ENCODE measurements around the gene ABHD17C.

The ABHD17C gene

GRCh38 chr15:80749589-80749988 lies 54.5 kb downstream of the ABHD17C start:
- H3K36me3 ChIP-seq (ENCODE audit: control insufficient read depth, insufficient read depth, low read length) = no peaks in the 10 kb centered on the region
- no peaks in the 10 kb centered on the region for H3K27me3 ChIP-seq (replicated peaks; ENCODE audit: control insufficient read depth, insufficient read depth, low read length)
- DNase-seq (ENCODE audit: extremely low read depth, insufficient read length) = no peak
- TF ChIP-seq CTCF (IDR thresholded peaks at IDR 0.05; ENCODE audit: insufficient read depth, low read length, poor library complexity, severe bottlenecking) = no peak
- no peak overlapping the region for H3K4me3 ChIP-seq (replicated peaks; ENCODE audit: low read depth, low read length)

GRCh38 chr15:80750575-80750974 lies 55.5 kb downstream of the ABHD17C start:
- Histone ChIP-seq H3K4me3 (replicated peaks; ENCODE audit: low read depth, low read length) (no peak overlapping the region), H3K36me3 (ENCODE audit: control insufficient read depth, insufficient read depth, low read length) (no peaks in the 10 kb centered on the region), H3K27me3 (replicated peaks; ENCODE audit: control insufficient read depth, insufficient read depth, low read length) (no peaks in the 10 kb centered on the region)
- TF ChIP-seq CTCF (IDR thresholded peaks at IDR 0.05; ENCODE audit: insufficient read depth, low read length, poor library complexity, severe bottlenecking) = no peak
- no peak for DNase-seq (ENCODE audit: extremely low read depth, insufficient read length)

- Histone ChIP-seq H3K27me3 (replicated peaks; ENCODE audit: control insufficient read depth, insufficient read depth, low read length) (no peaks in the 10 kb centered on the region), H3K4me3 (replicated peaks; ENCODE audit: low read depth, low read length) (no peak overlapping the region), H3K36me3 (ENCODE audit: control insufficient read depth, insufficient read depth, low read length) (no peaks in the 10 kb centered on the region; the same call in 1 of the 2 replicates)
- no peak for TF ChIP-seq CTCF (IDR thresholded peaks at IDR 0.05; ENCODE audit: insufficient read depth, low read length, poor library complexity, severe bottlenecking)
- no peak for DNase-seq (ENCODE audit: extremely low read depth, insufficient read length)
Measured at GRCh38 chr15:80752204-80752603, 57.1 kb downstream of the ABHD17C start.

GRCh38 chr15:80753161-80753560 lies 58.1 kb downstream of the ABHD17C start:
- H3K4me3 ChIP-seq (replicated peaks; ENCODE audit: low read depth, low read length) = no peak overlapping the region
- no peak for TF ChIP-seq CTCF (IDR thresholded peaks at IDR 0.05; ENCODE audit: insufficient read depth, low read length, poor library complexity, severe bottlenecking)
- no peaks in the 10 kb centered on the region for H3K27me3 ChIP-seq (replicated peaks; ENCODE audit: control insufficient read depth, insufficient read depth, low read length)
- no peaks in the 10 kb centered on the region; the same call in 1 of the 2 replicates for H3K36me3 ChIP-seq (ENCODE audit: control insufficient read depth, insufficient read depth, low read length)
- no peak for DNase-seq (ENCODE audit: extremely low read depth, insufficient read length)

- Histone ChIP-seq H3K4me3 (replicated peaks; ENCODE audit: low read depth, low read length) (no peak overlapping the region), H3K27me3 (replicated peaks; ENCODE audit: control insufficient read depth, insufficient read depth, low read length) (no peaks in the 10 kb centered on the region), H3K36me3 (ENCODE audit: control insufficient read depth, insufficient read depth, low read length) (no peaks in the 10 kb centered on the region; the same call in 1 of the 2 replicates)
- no peak for DNase-seq (ENCODE audit: extremely low read depth, insufficient read length)
- no peak for TF ChIP-seq CTCF (IDR thresholded peaks at IDR 0.05; ENCODE audit: insufficient read depth, low read length, poor library complexity, severe bottlenecking)
Measured at GRCh38 chr15:80754014-80754413, 58.9 kb downstream of the ABHD17C start.

- Histone ChIP-seq H3K27me3 (replicated peaks; ENCODE audit: control insufficient read depth, insufficient read depth, low read length) (no peaks in the 10 kb centered on the region), H3K4me3 (replicated peaks; ENCODE audit: low read depth, low read length) (no peak overlapping the region), H3K36me3 (ENCODE audit: control insufficient read depth, insufficient read depth, low read length) (no peaks in the 10 kb centered on the region; the same call in 1 of the 2 replicates)
- TF ChIP-seq CTCF (IDR thresholded peaks at IDR 0.05; ENCODE audit: insufficient read depth, low read length, poor library complexity, severe bottlenecking) = no peak
- DNase-seq (ENCODE audit: extremely low read depth, insufficient read length) = no peak
Measured at GRCh38 chr15:80755885-80756284, 60.8 kb downstream of the ABHD17C start.
